Upper lobe of left lung (tissue), 6 donors: ENCODE measurements around the gene PBX4. TPM values are rescaled to one million over a fixed set of nuclear protein-coding genes. Genes with fewer than 3 reads are reported as not detected.
"Not testable (repeated sequence)": the region's sequence is repeated elsewhere in the genome, so short reads cannot be mapped to it uniquely, and the experiment has no call there.

Experiments
- ATAC-seq, 2 donors: fragments of 200-7000 bp; cut with Tn5 transposase; one replicate each; pipeline ENCODE4 v1.9.1; 2022; ENCODE audit warnings: mild to moderate bottlenecking in 2 of 2, moderate library complexity in 2 of 2; ENCODE audit not compliant: low FRiP score in 2 of 2
- DNase-seq, 2 donors: peaks; one replicate each; pipeline ENCODE4 v3.0.0-alpha.2; 2019 to 2020
- H3K27ac ChIP-seq, 4 donors: fragments of 200-600 bp; sonication (generic); one replicate each; pipeline ENCODE4 v1.5.1; 2016 to 2019
- H3K27me3 ChIP-seq, 4 donors: fragments of 200-600 bp; sonication (generic); one replicate each; pipeline ENCODE4 v1.5.1; 2017 to 2019
- H3K36me3 ChIP-seq, 4 donors: fragments of 200-600 bp; sonication (generic); one replicate each; pipeline ENCODE4 v1.5.1; 2016 to 2019
- H3K4me1 ChIP-seq, 4 donors: fragments of 200-600 bp; sonication (generic); one replicate each; pipeline ENCODE4 v1.5.1; 2018 to 2019
- H3K4me3 ChIP-seq, 4 donors: fragments of 200-600 bp; sonication (generic); one replicate each; pipeline ENCODE4 v1.5.1; 2017 to 2019; ENCODE audit warnings: mild to moderate bottlenecking in 2 of 4, moderate library complexity in 1 of 4
- H3K9me3 ChIP-seq, 4 donors: fragments of 200-600 bp; sonication (generic); one replicate each; pipeline ENCODE4 v1.5.1; 2018 to 2019
- EP300 ChIP-seq, 4 donors: sonication (generic); formaldehyde crosslinking; IDR thresholded peaks; one replicate each; pipeline ENCODE4 v1.5.1; 2017; ENCODE audit warnings: antibody characterized with exemption in 4 of 4, control low read depth in 2 of 4
- POLR2A ChIP-seq, 4 donors: fragments of 450-650 bp; IDR thresholded peaks; one replicate each; pipeline ENCODE4 v1.5.1; 2016 to 2017; ENCODE audit warnings: antibody characterized with exemption in 4 of 4, mild to moderate bottlenecking in 2 of 4
- POLR2AphosphoS5 ChIP-seq, 2 donors: sonication (generic); formaldehyde crosslinking; IDR thresholded peaks; one replicate each; pipeline ENCODE4 v1.5.1; 2017; ENCODE audit warnings: antibody characterized with exemption in 2 of 2
- WGBS, 2 donors: methylation state at CpG; one replicate each; pipeline ENCODE4 v1.1.5; 2017 to 2018; 5-methylcytosine and 5-hydroxymethylcytosine counted together
- total RNA-seq, 6 donors: library from RNA; depleted of rRNA in 4 of 6; stranded (reverse); fragments of >200 nt in 4 of 6; gene quantifications; one replicate each; pipeline versions ENCODE4 v1.1.0 to v1.2.1, GENCODE V29; 2016 to 2021
- TF ChIP-seq, protein P1 (sequence below), 6 experiments: fragments of 450-650 bp in 4 of 6; fragments of 200-600 bp in 2 of 6; sonication (generic) in 2 of 6; IDR thresholded peaks; one replicate each; pipeline ENCODE4 v1.5.1; 2016 to 2019; ENCODE audit warnings: antibody characterized with exemption in 6 of 6
- donor health status: DM: no; HTN: no; CAD: no; lungs with moderate emphysema.
- donor health status: DM: no; HTN: yes; CAD: no; lungs with severe emphysema.

PBX4 gene
- total RNA-seq, 6 donors from 2014 or later = 2.0 to 30.4 (median 5.8) TPM

DNA sequence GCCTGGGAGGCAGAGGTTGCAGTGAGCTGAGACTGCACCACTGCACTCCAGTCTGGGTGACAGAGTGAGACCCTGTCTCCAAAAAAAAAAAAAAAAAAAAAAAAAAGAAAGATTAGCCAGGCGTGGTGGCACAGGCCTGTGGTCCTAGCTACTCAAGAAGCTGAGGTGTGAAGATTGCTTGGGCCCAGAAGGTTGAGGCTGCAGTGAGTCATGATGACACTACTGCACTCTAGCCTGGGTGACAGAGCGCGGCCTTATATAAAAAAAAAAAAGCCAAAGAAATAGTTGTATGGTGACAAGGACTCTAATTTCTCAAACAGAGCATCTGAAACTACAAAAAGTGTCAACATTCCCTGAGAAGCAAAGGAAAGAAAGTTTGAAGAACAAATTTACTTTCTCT, 3.4 kb downstream of the PBX4 start:
- TF ChIP-seq EP300 (IDR thresholded peaks at IDR 0.05) (no peak), POLR2A (IDR thresholded peaks at IDR 0.05) (no peak), POLR2AphosphoS5 (IDR thresholded peaks at IDR 0.05) (no peak)
- TF ChIP-seq, protein P1, sequence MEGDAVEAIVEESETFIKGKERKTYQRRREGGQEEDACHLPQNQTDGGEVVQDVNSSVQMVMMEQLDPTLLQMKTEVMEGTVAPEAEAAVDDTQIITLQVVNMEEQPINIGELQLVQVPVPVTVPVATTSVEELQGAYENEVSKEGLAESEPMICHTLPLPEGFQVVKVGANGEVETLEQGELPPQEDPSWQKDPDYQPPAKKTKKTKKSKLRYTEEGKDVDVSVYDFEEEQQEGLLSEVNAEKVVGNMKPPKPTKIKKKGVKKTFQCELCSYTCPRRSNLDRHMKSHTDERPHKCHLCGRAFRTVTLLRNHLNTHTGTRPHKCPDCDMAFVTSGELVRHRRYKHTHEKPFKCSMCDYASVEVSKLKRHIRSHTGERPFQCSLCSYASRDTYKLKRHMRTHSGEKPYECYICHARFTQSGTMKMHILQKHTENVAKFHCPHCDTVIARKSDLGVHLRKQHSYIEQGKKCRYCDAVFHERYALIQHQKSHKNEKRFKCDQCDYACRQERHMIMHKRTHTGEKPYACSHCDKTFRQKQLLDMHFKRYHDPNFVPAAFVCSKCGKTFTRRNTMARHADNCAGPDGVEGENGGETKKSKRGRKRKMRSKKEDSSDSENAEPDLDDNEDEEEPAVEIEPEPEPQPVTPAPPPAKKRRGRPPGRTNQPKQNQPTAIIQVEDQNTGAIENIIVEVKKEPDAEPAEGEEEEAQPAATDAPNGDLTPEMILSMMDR (IDR thresholded peaks at IDR 0.05) = no peak

DNA sequence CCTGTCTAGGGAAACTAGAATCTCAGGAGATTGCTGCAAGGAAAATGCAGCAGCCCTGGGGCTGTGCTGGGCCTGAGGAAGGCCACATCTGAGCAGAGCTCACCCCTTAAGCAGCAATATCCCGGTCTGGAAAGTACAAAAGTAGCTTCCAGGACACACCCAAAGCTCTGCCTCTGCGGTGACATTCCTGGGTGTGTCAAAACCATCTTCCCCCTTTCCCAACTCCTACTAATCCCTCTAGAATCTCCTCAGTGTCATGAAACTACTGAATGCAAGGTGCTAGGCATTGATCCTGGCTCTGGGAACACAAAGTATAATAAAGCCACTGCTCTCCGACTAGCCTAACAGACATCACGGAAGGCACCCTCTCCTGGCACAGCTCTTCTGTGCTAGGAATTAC, 5.0 kb downstream of the PBX4 start:
- Histone ChIP-seq H3K27ac (no peak overlapping the region), H3K4me3 (no peak overlapping the region), H3K9me3 (no peaks in the 10 kb centered on the region), H3K36me3 (no peaks in the 10 kb centered on the region), H3K4me1 (peaks cover 3 to 11% (median 7%) of the 10 kb centered on the region in 4 donors), H3K27me3 (no peaks in the 10 kb centered on the region)
- WGBS, 2 donors = 76 to 78% methylated on average over 4 of the region's 4 CpGs
- DNase-seq = no peak
- TF ChIP-seq POLR2A (IDR thresholded peaks at IDR 0.05) (no peak), POLR2AphosphoS5 (IDR thresholded peaks at IDR 0.05) (no peak), EP300 (IDR thresholded peaks at IDR 0.05) (no peak)
- TF ChIP-seq, protein P1 (IDR thresholded peaks at IDR 0.05) = no peak
- ATAC-seq = no peak

More for the DNA sequence above, 3.4 kb downstream of the PBX4 start:
- Histone ChIP-seq H3K36me3 (no peaks in the 10 kb centered on the region), H3K4me3 (no peak overlapping the region), H3K9me3 (no peaks in the 10 kb centered on the region), H3K27ac (no peak overlapping the region), H3K27me3 (no peaks in the 10 kb centered on the region), H3K4me1 (peaks cover 8 to 18% (median 15%) of the 10 kb centered on the region in 4 donors)
- WGBS, 2 donors = 84 to 85% methylated on average over 3 of the region's 3 CpGs
- DNase-seq = no peak
- ATAC-seq = no peak

DNA sequence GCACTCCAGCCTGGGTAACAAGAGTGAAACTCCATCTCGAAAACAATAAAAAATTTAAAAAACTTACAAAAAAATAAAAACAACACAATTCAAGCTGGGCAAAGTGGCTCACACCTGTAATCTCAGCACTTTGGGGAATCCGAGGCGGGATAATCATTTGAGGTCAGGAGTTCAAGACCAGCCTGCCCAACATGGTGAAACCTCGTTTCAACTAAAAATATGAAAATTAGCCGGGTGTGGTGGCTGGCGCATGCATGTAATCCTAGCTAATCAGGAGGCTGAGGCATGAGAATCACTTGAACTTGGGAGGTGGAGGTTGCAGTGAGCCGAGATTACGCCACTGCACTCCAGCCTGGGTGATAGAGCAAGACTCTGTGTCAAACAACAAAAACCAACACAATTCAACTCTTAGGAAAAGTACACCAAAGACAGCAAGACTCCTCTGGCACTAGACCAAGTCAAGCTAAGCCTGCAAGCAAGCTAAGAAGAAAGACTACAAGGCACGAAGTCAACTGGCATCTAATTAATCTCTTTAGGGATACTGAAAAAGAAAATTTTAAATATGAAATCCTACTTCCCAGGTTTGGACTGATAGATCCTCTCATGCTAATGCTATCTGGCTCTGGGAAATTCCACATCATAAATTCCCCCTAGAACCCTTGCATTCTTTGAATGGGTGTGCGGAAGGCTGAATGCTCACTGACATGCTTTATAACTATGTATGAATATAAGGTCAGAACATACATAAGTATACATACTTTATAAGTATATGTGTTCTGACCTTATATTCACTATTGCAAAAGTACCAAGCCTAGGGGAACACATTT, 7.9 kb downstream of the PBX4 start:
- H3K4me1 ChIP-seq = no peaks in the 10 kb centered on the region
- H3K27me3 ChIP-seq = no peaks in the 10 kb centered on the region
- no peaks in the 10 kb centered on the region for H3K36me3 ChIP-seq
- WGBS, 2 donors = 78 to 84% methylated on average over 10 of the region's 10 CpGs
- TF ChIP-seq EP300 (IDR thresholded peaks at IDR 0.05) = no peak
- TF ChIP-seq, protein P1 (IDR thresholded peaks at IDR 0.05) = no peak
- no peak for TF ChIP-seq POLR2AphosphoS5 (IDR thresholded peaks at IDR 0.05)
- TF ChIP-seq POLR2A (IDR thresholded peaks at IDR 0.05) = no peak
- ATAC-seq (no peak), DNase-seq (no peak)
- H3K9me3 ChIP-seq = no peaks in the 10 kb centered on the region
- H3K27ac ChIP-seq = no peak overlapping the region
- no peak overlapping the region for H3K4me3 ChIP-seq

DNA sequence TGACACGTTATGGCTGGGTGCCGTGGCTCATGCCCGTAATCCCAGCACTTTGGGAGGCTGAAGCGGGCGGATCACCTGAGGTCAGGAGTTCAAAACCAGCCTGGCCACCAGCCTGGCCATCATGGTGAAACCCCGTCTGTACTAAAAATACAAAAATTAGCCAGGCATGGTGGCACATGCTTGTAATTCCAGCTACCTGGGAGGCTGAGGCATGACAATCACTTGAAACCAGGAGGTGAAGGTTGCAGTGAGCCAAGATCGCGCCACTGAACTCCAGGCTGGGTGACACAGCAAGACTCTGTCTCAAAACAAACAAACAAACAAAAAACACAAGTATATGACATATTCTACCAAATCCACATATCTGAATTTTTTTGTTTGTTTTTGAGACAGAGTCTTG, 11.8 kb downstream of the PBX4 start:
- not testable (repeated sequence) for H3K9me3 ChIP-seq, H3K36me3 ChIP-seq, ATAC-seq, H3K4me3 ChIP-seq, H3K4me1 ChIP-seq, H3K27ac ChIP-seq, DNase-seq, H3K27me3 ChIP-seq
- 90 to 99% methylated on average over 8 of the region's 8 CpGs for WGBS, 2 donors

DNA sequence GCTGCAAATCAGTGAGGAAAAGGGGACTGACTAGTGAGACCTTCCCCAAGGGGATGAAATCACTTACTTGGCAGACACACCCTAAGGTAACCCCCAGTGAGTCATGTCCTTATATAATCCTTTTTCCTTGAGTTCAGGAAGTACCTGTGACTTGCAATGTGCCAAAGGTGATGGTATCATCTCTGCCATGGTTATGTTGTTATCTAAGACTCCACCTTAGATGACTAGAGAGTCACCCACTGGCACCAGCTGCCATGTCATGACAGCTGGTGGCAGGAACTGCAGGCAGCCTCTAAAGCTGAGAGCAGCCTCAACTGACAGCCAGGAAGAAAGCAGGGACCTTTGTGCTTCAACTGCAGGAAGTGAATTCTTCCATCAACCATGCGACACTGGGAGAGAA, 12.5 kb downstream of the PBX4 start:
- H3K27ac ChIP-seq = no peak overlapping the region
- TF ChIP-seq POLR2A (IDR thresholded peaks at IDR 0.05) = no peak
- TF ChIP-seq EP300 (IDR thresholded peaks at IDR 0.05) = no peak
- TF ChIP-seq, protein P1 (IDR thresholded peaks at IDR 0.05) = no peak
- no peak for TF ChIP-seq POLR2AphosphoS5 (IDR thresholded peaks at IDR 0.05)
- no peak for ATAC-seq

More for the DNA sequence above, 12.5 kb downstream of the PBX4 start:
- Histone ChIP-seq H3K4me3 (no peak overlapping the region), H3K27me3 (no peaks in the 10 kb centered on the region), H3K9me3 (no peaks in the 10 kb centered on the region), H3K4me1 (no peaks in the 10 kb centered on the region), H3K36me3 (no peaks in the 10 kb centered on the region)
- no peak for DNase-seq
- WGBS, 2 donors = 55 to 67% methylated on average over 1 of the region's 1 CpG
